ENCODE measurements around the gene FCN1. TPM values are rescaled to one million over a fixed set of nuclear protein-coding genes. Genes with fewer than 3 reads are reported as not detected.

Gene FCN1
- total and polyA plus RNA-seq, 9 of the 15 experiments (the other 6 are each of a cell fraction or from before 2014, with no cell fraction given), result not detected

GRCh38 chr9:134922932-134923240, 5.2 kb upstream of the FCN1 start:
- no peak for TF ChIP-seq SMARCA4 (IDR thresholded peaks at IDR 0.05)
- no peak for TF ChIP-seq CHD4 (IDR thresholded peaks at IDR 0.05; ENCODE audit: insufficient read depth, insufficient replicate concordance, low read depth, low read length, poor library complexity, severe bottlenecking)
- no peak for TF ChIP-seq ZNF57 (CRISPR knock-in tag; IDR thresholded peaks at IDR 0.05)
- TF ChIP-seq ZNF583 (CRISPR knock-in tag; IDR thresholded peaks at IDR 0.05), result no peak
- TF ChIP-seq TCF3 (CRISPR knock-in tag; IDR thresholded peaks at IDR 0.05), result no peak
- no peak for TF ChIP-seq NFE2 (IDR thresholded peaks at IDR 0.05; ENCODE audit: low read depth)
- no peak for TF ChIP-seq NEUROD1 (IDR thresholded peaks at IDR 0.05; ENCODE audit: borderline replicate concordance, low read depth, low read length, partially characterized antibody)
- no peak for TF ChIP-seq CREB1 (IDR thresholded peaks at IDR 0.05)
- TF ChIP-seq CREB1 (CRISPR knock-in tag; IDR thresholded peaks at IDR 0.05), result no peak
- TF ChIP-seq POLR2H (tag; IDR thresholded peaks at IDR 0.05; ENCODE audit: low read depth), result no peak
- no peak for TF ChIP-seq NR2F6 (CRISPR knock-in tag; IDR thresholded peaks at IDR 0.05)
- TF ChIP-seq ATF4 (CRISPR knock-in tag; IDR thresholded peaks at IDR 0.05), result no peak
- no peak for TF ChIP-seq ZNF395 (CRISPR knock-in tag; IDR thresholded peaks at IDR 0.05)
- no peak for TF ChIP-seq ZNF124 (CRISPR knock-in tag; IDR thresholded peaks at IDR 0.05)
- H3K9me3 ChIP-seq (replicated peaks; ENCODE audit: control insufficient read depth, insufficient read depth, low read depth, low read length), result no peaks in the 10 kb centered on the region
- H3K4me1 ChIP-seq (replicated peaks in 1 of 2; ENCODE audit: control insufficient read depth in 2 of 2, insufficient read depth in 2 of 2, low read length in 2 of 2), result no peaks in the 10 kb centered on the region
- H3K36me3 ChIP-seq (ENCODE audit: control insufficient read depth, insufficient read depth, low read length), result no peaks in the 10 kb centered on the region
- H3K27ac ChIP-seq (ENCODE audit: extremely low read depth, low read depth, low read length), result no peak overlapping the region
- FAIRE-seq (no peak), DNase-seq (ENCODE audit: extremely low read depth in 1 of 4, low spot score in 3 of 4) (no peak), ATAC-seq (no peak)
- WGBS (ENCODE audit: insufficient coverage, low coverage, missing lambda C conversion rate), result 0% methylated on average over 6 of the region's 9 CpGs
- ChIA-PET CTCF (ENCODE audit: low intra/inter-chr PET ratio) (no interaction called here), POLR2A (interaction anchor here (0.6 kb wide), 2 partner anchors 25 to 221 kb away, joined by 3 read pairs; no protein-coding TSS in a partner anchor)
- H4K20me1 ChIP-seq (replicated peaks; ENCODE audit: control insufficient read depth, insufficient read depth, low read length), result no peaks in the 10 kb centered on the region
- H2AFZ ChIP-seq (ENCODE audit: low read depth, low read length), result no peak overlapping the region
- in situ Hi-C loops (cut with MboI), result no loop called here
- no peak overlapping the region for H3K4me3 ChIP-seq
- H3K9me1 ChIP-seq (ENCODE audit: control insufficient read depth, insufficient read depth, low read length), result no peaks in the 10 kb centered on the region
- no peak overlapping the region for H3K4me2 ChIP-seq (ENCODE audit: insufficient read depth, low read length)
- no TSS peak for BruUV-seq (replicated peaks)
- H3K79me2 ChIP-seq (ENCODE audit: control insufficient read depth, insufficient read depth, low read length), result no peaks in the 10 kb centered on the region
- intact Hi-C loops (cut with micrococcal nuclease), result no loop called here
- peaks cover 0 to 10% of the 10 kb centered on the region in 2 experiments; a peak in 3 of 5 replicates for H3K27me3 ChIP-seq (ENCODE audit: control insufficient read depth in 2 of 2, insufficient read depth in 2 of 2, low read length in 2 of 2)
- no peak overlapping the region for H3K9ac ChIP-seq (ENCODE audit: insufficient read depth in 1 of 2, low read depth in 2 of 2, low read length in 2 of 2)
